HepG2 (cell line): ENCODE measurements around the gene PAPOLA. TPM values are rescaled to one million over a fixed set of nuclear protein-coding genes. Genes with fewer than 3 reads are reported as not detected.

Experiments used
- ATAC-seq: fragments of 200-7000 bp; cut with Tn5 transposase; 3 replicates; pipeline ENCODE4 v1.9.1; 2020; ENCODE audit warnings: mild to moderate bottlenecking, moderate library complexity
- BruUV-seq: library from RNA; stranded (reverse); fragments of 400-500 nt; replicated peaks from 2 replicates; lab custom pipeline; 2021; lab: Mats Ljungman, UMichigan
- CTCF ChIA-PET: fragments of 300-600 bp; formaldehyde crosslinking; extraction: SDS; loops from one replicate; lab custom pipeline; 2021; ENCODE audit warnings: low total read pairs, inconsistent platforms, low intra/inter-chr PET ratio; lab: Yijun Ruan, JAX
- POLR2A ChIA-PET: fragments of 350-600 bp; sonication (Branson Sonifier 250); formaldehyde crosslinking; loops from one replicate; lab custom pipeline; 2020; ENCODE audit warnings: antibody characterized with exemption, inconsistent platforms; lab: Yijun Ruan, JAX
- DNase-seq: peaks from one replicate; pipeline ENCODE4 v3.0.0-alpha.2; 2015; ENCODE audit warnings: low spot score
- FAIRE-seq: peaks from 3 replicates; lab custom pipeline; 2011; peaks lifted over from hg19 to GRCh38; lab: Jason Lieb, UNC
- H2AFZ ChIP-seq: one replicate; pipeline ENCODE4 v1.6.1; 2011; ENCODE audit warnings: low read length, inconsistent platforms
- H3K27ac ChIP-seq: fragments of 300-600 bp; 3 replicates; pipeline ENCODE4 v1.8.0; 2011; ENCODE audit warnings: mixed run types, mild to moderate bottlenecking, mixed read lengths, low read length, inconsistent platforms; ENCODE audit not compliant: insufficient read depth; ENCODE audit errors: extremely low read length
- H3K27me3 ChIP-seq, 2 experiments: fragments of 200-600 bp in 1 of 2; 2 replicates in 1 of 2; 3 replicates in 1 of 2; pipeline versions ENCODE4 v1.6.0 to v1.8.0; 2011; ENCODE audit warnings: low read length in 2 of 2, mild to moderate bottlenecking in 2 of 2, moderate library complexity in 2 of 2, inconsistent platforms in 1 of 2; ENCODE audit not compliant: insufficient read depth in 2 of 2, control insufficient read depth in 1 of 2
- H3K36me3 ChIP-seq, 2 experiments: fragments of 200-600 bp in 1 of 2; replicated peaks in 1 of 2; 2 replicates in 1 of 2; 3 replicates in 1 of 2; pipeline versions ENCODE4 v1.5.1 to v1.8.0; 2011; ENCODE audit warnings: low read length in 2 of 2, inconsistent platforms in 1 of 2; ENCODE audit not compliant: insufficient read depth in 2 of 2, control insufficient read depth in 1 of 2
- H3K4me1 ChIP-seq: 2 replicates; pipeline ENCODE4 v1.5.1; 2012; ENCODE audit warnings: low read length, inconsistent platforms; ENCODE audit not compliant: insufficient read depth
- H3K4me2 ChIP-seq: 2 replicates; pipeline ENCODE4 v1.6.0; 2011; ENCODE audit warnings: low read depth, low read length, inconsistent platforms
- H3K4me3 ChIP-seq, 3 experiments: fragments of 200-600 bp in 1 of 3; sonication (generic), shearing (Covaris generic) in 1 of 3; replicated peaks in 1 of 3; 2 replicates each; pipeline ENCODE4 v1.5.1; 2011 to 2016; ENCODE audit warnings: low read length in 3 of 3, inconsistent platforms in 2 of 3, low read depth in 2 of 3, mild to moderate bottlenecking in 2 of 3, control low read depth in 1 of 3, mixed read lengths in 1 of 3; ENCODE audit not compliant: insufficient read depth in 1 of 3
- H3K79me2 ChIP-seq: one replicate; pipeline ENCODE4 v1.6.1; 2011; ENCODE audit warnings: low read length, inconsistent platforms; ENCODE audit not compliant: insufficient read depth
- H3K9ac ChIP-seq: 2 replicates; pipeline ENCODE4 v1.6.0; 2011; ENCODE audit warnings: mild to moderate bottlenecking, low read depth, low read length, inconsistent platforms; ENCODE audit not compliant: insufficient read depth
- H3K9me3 ChIP-seq: 2 replicates; pipeline ENCODE4 v1.5.1; 2012; ENCODE audit warnings: mild to moderate bottlenecking, low read length
- H4K20me1 ChIP-seq: 2 replicates; pipeline ENCODE4 v1.6.0; 2011; ENCODE audit warnings: inconsistent platforms, mild to moderate bottlenecking, low read length, moderate library complexity; ENCODE audit not compliant: insufficient read depth
- AGO2 ChIP-seq: fragments of 200-400 bp; formaldehyde crosslinking; optimal IDR thresholded peaks from 2 replicates; pipeline ENCODE3; 2017; ENCODE audit warnings: mild to moderate bottlenecking, low read depth, low read length, moderate library complexity
- ASH2L ChIP-seq: fragments of 300-600, 200-600 bp; sonication (generic); IDR thresholded peaks from 2 replicates; pipeline ENCODE4 v1.7.0; 2017; ENCODE audit warnings: low read depth, mild to moderate bottlenecking, moderate library complexity, mixed read lengths, low read length; ENCODE audit not compliant: insufficient read length
- CHD2 ChIP-seq: IDR thresholded peaks from 2 replicates; pipeline ENCODE4 v1.6.1; 2011; ENCODE audit warnings: low read depth, low read length, improper control_type of control experiment
- CREM ChIP-seq, 2 experiments: sonication (generic) in 1 of 2; formaldehyde crosslinking in 1 of 2; IDR thresholded peaks; 2 replicates each; pipeline versions ENCODE4 v1.4.0 to v1.6.1; 2016 to 2020; ENCODE audit warnings: antibody characterized with exemption in 1 of 2, mild to moderate bottlenecking in 1 of 2, missing genetic modification reagents in 1 of 2
- DMAP1 ChIP-seq: IDR thresholded peaks from 2 replicates; pipeline ENCODE4 v1.6.1; 2016
- ESRRA ChIP-seq: sonication (generic); formaldehyde crosslinking; IDR thresholded peaks from 2 replicates; pipeline ENCODE4 v1.5.1; 2020; ENCODE audit warnings: mild to moderate bottlenecking, low read depth, missing genetic modification reagents
- HES4 ChIP-seq: sonication (generic); formaldehyde crosslinking; IDR thresholded peaks from 2 replicates; pipeline ENCODE4 v1.9.0; 2021; ENCODE audit warnings: mild to moderate bottlenecking, missing genetic modification reagents, borderline replicate concordance
- NR2F1 ChIP-seq, 2 experiments: fragments of 450-650 bp in 1 of 2; formaldehyde crosslinking in 1 of 2; IDR thresholded peaks; 2 replicates each; pipeline versions ENCODE4 v1.5.0 to v1.6.1; 2016 to 2020; ENCODE audit warnings: mild to moderate bottlenecking in 1 of 2, missing compliant biosample characterization in 1 of 2, missing genetic modification reagents in 1 of 2, moderate library complexity in 1 of 2
- TRAFD1 ChIP-seq: sonication (generic); formaldehyde crosslinking; IDR thresholded peaks from 2 replicates; pipeline ENCODE4 v1.5.1; 2020; ENCODE audit warnings: missing genetic modification reagents, mild to moderate bottlenecking, borderline replicate concordance
- ZNF232 ChIP-seq: sonication (generic); formaldehyde crosslinking; IDR thresholded peaks from 2 replicates; pipeline ENCODE4 v1.4.0; 2020; ENCODE audit warnings: missing genetic modification reagents, borderline replicate concordance
- ZNF572 ChIP-seq: sonication (generic); formaldehyde crosslinking; IDR thresholded peaks from 2 replicates; pipeline ENCODE4 v1.5.1; 2020; ENCODE audit warnings: mild to moderate bottlenecking, missing genetic modification reagents
- ZNF773 ChIP-seq: sonication (generic); formaldehyde crosslinking; IDR thresholded peaks from 2 replicates; pipeline ENCODE4 v1.4.0; 2020; ENCODE audit warnings: missing genetic modification reagents, borderline replicate concordance
- WGBS: methylation state at CpG from one replicate; pipeline ENCODE4 v1.1.6; 2017; ENCODE audit warnings: low lambda C conversion rate; 5-methylcytosine and 5-hydroxymethylcytosine counted together
- in situ Hi-C: cut with HindIII; loops from 2 replicates; pipeline ENCODE4 v1.10.0; 2017; ENCODE audit warnings: low pct_unique_long_range_greater_than_20kb; ENCODE audit not compliant: extremely low pct_ligation_motif_present
- intact Hi-C: fragments of 100-400 bp; cut with micrococcal nuclease; formaldehyde crosslinking; loops from one replicate; pipeline ENCODE4 v1.10.0; 2022; ENCODE audit not compliant: unreplicated experiment
- polyA plus RNA-seq, 8 experiments: library from polyadenylated mRNA; depleted of rRNA in 3 of 8; stranded (reverse) in 7 of 8; unstranded in 1 of 8; fragments of >200 nt; fragmentation: Illumina TruSeq in 4 of 8; extraction: Trizol in 4 of 8; gene quantifications; 2 replicates each; pipeline versions ENCODE4 v1.2.1 to v1.2.3, GENCODE V29; 2011 to 2016; ENCODE audit warnings: low read depth in 4 of 8, missing spikeins in 1 of 8, mixed read lengths in 1 of 8; ENCODE audit not compliant: insufficient read depth in 1 of 8
- total RNA-seq, 5 experiments: library from RNA; depleted of rRNA; stranded (reverse); fragments of >200 nt; fragmentation: Illumina TruSeq; extraction: Trizol; gene quantifications; 2 replicates each; pipeline ENCODE4 v1.2.3, GENCODE V29; 2016; ENCODE audit warnings: low read depth in 1 of 5
- TF ChIP-seq, protein P1 (sequence below): IDR thresholded peaks from 2 replicates; pipeline ENCODE4 v1.4.0; 2020; ENCODE audit warnings: mild to moderate bottlenecking, missing genetic modification reagents

The PAPOLA gene
- total and polyA plus RNA-seq, 2 of the 13 experiments (the other 11 are each of a cell fraction or from before 2014, with no cell fraction given): 103 to 151 TPM

DNA sequence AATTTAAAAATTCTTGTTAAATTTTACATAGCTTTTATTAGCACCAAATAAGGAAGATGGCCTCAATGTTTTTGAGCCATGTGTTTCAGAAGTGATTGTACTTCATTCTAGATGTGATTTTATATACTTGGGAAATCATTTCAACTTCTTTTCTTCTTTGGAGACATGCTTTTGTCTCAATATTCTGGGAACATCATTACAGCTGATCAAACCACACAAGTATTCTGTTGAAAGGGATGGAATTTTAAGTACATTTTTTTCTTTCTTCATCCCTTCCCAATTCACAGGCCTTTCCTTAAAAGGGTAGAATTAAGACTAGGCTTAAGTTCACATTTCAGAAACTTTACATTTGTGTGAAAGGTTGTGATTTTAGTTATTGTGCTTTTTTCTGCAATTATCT is 66.4 kb downstream of the PAPOLA start:
- POLR2A ChIA-PET: no interaction called here
- H2AFZ ChIP-seq: no peak overlapping the region
- TF ChIP-seq ZNF572 (CRISPR knock-in tag): no peak
- no peak for TF ChIP-seq CREM (IDR thresholded peaks at IDR 0.05)
- TF ChIP-seq CREM (CRISPR knock-in tag; IDR thresholded peaks at IDR 0.05): no peak
- no peak for TF ChIP-seq TRAFD1
- no peak for TF ChIP-seq ASH2L
- TF ChIP-seq ESRRA (CRISPR knock-in tag): no peak
- no peak for TF ChIP-seq CHD2
- TF ChIP-seq, all 625 proteins: peak for 0
- no peak for FAIRE-seq
- Histone ChIP-seq H3K27ac (no peak overlapping the region), H3K4me3 (no peak overlapping the region), H3K9me3 (no peaks in the 10 kb centered on the region), H3K27me3 (no peaks in the 10 kb centered on the region), H3K79me2 (no peaks in the 10 kb centered on the region), H3K36me3 (peaks cover 0 to 21% of the 10 kb centered on the region in 2 experiments; a peak in 4 of 5 replicates), H4K20me1 (no peaks in the 10 kb centered on the region), H3K9ac (no peak overlapping the region), H3K4me2 (no peak overlapping the region), H3K4me1 (peaks cover 9% of the 10 kb centered on the region; the same call in 1 of the 2 replicates)
- intact Hi-C loops: loop anchor here (5.0 kb wide), 1 partner anchor 174 kb away; no protein-coding TSS in a partner anchor
- BruUV-seq: no TSS peak
- ATAC-seq: no peak
- DNase-seq: no peak
- in situ Hi-C loops: no loop called here
- CTCF ChIA-PET: no interaction called here

DNA sequence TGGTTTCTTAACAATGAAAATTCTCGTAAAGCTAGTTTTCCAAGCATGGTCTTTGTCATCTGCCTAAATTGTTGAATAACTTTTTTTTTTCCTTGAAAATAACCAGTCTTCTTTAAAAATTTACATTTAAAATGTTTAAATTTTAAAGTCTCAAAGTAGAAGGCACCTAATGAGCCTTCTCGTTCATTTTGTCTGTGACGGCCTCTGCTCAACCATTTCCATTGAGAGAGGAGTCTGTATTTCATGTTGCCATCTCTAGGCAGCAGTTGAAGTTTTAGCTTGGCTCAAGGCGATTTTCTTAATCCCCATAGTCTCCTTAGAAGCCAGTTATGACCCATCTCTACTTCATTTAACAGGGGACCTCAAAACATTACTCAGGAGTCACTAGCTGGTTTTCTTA is 69.1 kb downstream of the PAPOLA start:
- ChIA-PET CTCF (no interaction called here), POLR2A (no interaction called here)
- TF ChIP-seq AGO2: no peak
- no peak for TF ChIP-seq ZNF773 (CRISPR knock-in tag)
- no peak for TF ChIP-seq NR2F1 (CRISPR knock-in tag; IDR thresholded peaks at IDR 0.05)
- no peak for TF ChIP-seq ZNF232 (CRISPR knock-in tag)
- TF ChIP-seq HES4 (CRISPR knock-in tag): no peak
- no peak for TF ChIP-seq DMAP1
- TF ChIP-seq, protein P1, sequence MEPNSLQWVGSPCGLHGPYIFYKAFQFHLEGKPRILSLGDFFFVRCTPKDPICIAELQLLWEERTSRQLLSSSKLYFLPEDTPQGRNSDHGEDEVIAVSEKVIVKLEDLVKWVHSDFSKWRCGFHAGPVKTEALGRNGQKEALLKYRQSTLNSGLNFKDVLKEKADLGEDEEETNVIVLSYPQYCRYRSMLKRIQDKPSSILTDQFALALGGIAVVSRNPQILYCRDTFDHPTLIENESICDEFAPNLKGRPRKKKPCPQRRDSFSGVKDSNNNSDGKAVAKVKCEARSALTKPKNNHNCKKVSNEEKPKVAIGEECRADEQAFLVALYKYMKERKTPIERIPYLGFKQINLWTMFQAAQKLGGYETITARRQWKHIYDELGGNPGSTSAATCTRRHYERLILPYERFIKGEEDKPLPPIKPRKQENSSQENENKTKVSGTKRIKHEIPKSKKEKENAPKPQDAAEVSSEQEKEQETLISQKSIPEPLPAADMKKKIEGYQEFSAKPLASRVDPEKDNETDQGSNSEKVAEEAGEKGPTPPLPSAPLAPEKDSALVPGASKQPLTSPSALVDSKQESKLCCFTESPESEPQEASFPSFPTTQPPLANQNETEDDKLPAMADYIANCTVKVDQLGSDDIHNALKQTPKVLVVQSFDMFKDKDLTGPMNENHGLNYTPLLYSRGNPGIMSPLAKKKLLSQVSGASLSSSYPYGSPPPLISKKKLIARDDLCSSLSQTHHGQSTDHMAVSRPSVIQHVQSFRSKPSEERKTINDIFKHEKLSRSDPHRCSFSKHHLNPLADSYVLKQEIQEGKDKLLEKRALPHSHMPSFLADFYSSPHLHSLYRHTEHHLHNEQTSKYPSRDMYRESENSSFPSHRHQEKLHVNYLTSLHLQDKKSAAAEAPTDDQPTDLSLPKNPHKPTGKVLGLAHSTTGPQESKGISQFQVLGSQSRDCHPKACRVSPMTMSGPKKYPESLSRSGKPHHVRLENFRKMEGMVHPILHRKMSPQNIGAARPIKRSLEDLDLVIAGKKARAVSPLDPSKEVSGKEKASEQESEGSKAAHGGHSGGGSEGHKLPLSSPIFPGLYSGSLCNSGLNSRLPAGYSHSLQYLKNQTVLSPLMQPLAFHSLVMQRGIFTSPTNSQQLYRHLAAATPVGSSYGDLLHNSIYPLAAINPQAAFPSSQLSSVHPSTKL (CRISPR knock-in tag): no peak

More for the DNA sequence above, 69.1 kb downstream of the PAPOLA start:
- Histone ChIP-seq H4K20me1 (no peaks in the 10 kb centered on the region), H3K4me1 (peaks cover 11% of the 10 kb centered on the region; the same call in 1 of the 2 replicates), H2AFZ (no peak overlapping the region), H3K79me2 (no peaks in the 10 kb centered on the region), H3K4me3 (no peak overlapping the region), H3K9me3 (no peaks in the 10 kb centered on the region), H3K9ac (no peak overlapping the region), H3K27me3 (no peaks in the 10 kb centered on the region), H3K36me3 (peaks cover 0 to 13% of the 10 kb centered on the region in 2 experiments; a peak in 1 of 5 replicates), H3K4me2 (no peak overlapping the region), H3K27ac (no peak overlapping the region)
- ATAC-seq (no peak), FAIRE-seq (no peak), DNase-seq (no peak)
- BruUV-seq: no TSS peak
- 98% methylated on average over 4 of the region's 4 CpGs for WGBS
- intact Hi-C loops (no loop called here), in situ Hi-C loops (no loop called here)
